Measurements from ENCODE around the gene NUDT3. TPM values are rescaled to one million over a fixed set of nuclear protein-coding genes. Genes with fewer than 3 reads are reported as not detected.
A peak's percentile ranks its signal among the peaks of the same experiment; 100 is the strongest.

NUDT3 gene
- total RNA-seq, 1 experiment from 2014 or later = 23.6 TPM

- no peaks in the 10 kb centered on the region for H3K27me3 Mint-ChIP-seq (ENCODE audit: insufficient read depth, unreplicated experiment)
- CTCF ChIA-PET = interaction anchor here (0.6 to 1.4 kb wide), 5 partner anchors 8 to 223 kb away, joined by 3 to 7 read pairs (median 4); no protein-coding TSS in a partner anchor
- peaks cover 19% of the 10 kb centered on the region for H3K4me1 Mint-ChIP-seq (ENCODE audit: insufficient read depth, unreplicated experiment)
- intact Hi-C loops (cut with micrococcal nuclease) = no loop called here
- no peak for TF ChIP-seq CTCF (IDR thresholded peaks at IDR 0.05; ENCODE audit: unreplicated experiment)
- POLR2A ChIA-PET = interaction anchor here (0.5 to 1.2 kb wide), 6 partner anchors 8 to 247 kb away, joined by 3 to 4 read pairs (median 3); no protein-coding TSS in a partner anchor
- no TSS peak for BruUV-seq (replicated peaks)
- H3K27ac Mint-ChIP-seq (ENCODE audit: low read depth, unreplicated experiment) = no peak overlapping the region
- no peaks in the 10 kb centered on the region for H3K9me3 Mint-ChIP-seq (ENCODE audit: unreplicated experiment)
- H3K4me3 Mint-ChIP-seq (ENCODE audit: unreplicated experiment) = no peak overlapping the region
- peak; percentile 83 for DNase-seq (ENCODE audit: unreplicated experiment)
- H3K36me3 Mint-ChIP-seq (ENCODE audit: insufficient read depth, unreplicated experiment) = peaks cover 5% of the 10 kb centered on the region
These were observed 5.9 kb downstream of the NUDT3 start for GRCh38 chr6:34386316-34387137.

GRCh38 chr6:34385793-34386195 lies 6.7 kb downstream of the NUDT3 start:
- no TSS peak for BruUV-seq (replicated peaks)

GRCh38 chr6:34384321-34385153 lies 7.9 kb downstream of the NUDT3 start:
- H3K9me3 Mint-ChIP-seq (ENCODE audit: unreplicated experiment) = no peaks in the 10 kb centered on the region
- no peaks in the 10 kb centered on the region for H3K27me3 Mint-ChIP-seq (ENCODE audit: insufficient read depth, unreplicated experiment)
- no TSS peak for BruUV-seq (replicated peaks)
- ChIA-PET POLR2A (interaction anchor here (0.6 to 1.0 kb wide), 2 partner anchors 8 to 396 kb away, joined by 4 to 5 read pairs; partner anchors contain the start of gene NUDT3), CTCF (interaction anchor here (0.6 kb wide), 1 partner anchor 1549 kb away, joined by 5 read pairs; no protein-coding TSS in a partner anchor)
- no peak overlapping the region for H3K27ac Mint-ChIP-seq (ENCODE audit: low read depth, unreplicated experiment)
- intact Hi-C loops (cut with micrococcal nuclease) = no loop called here
- no peak for TF ChIP-seq CTCF (IDR thresholded peaks at IDR 0.05; ENCODE audit: unreplicated experiment)
- no peak overlapping the region for H3K4me3 Mint-ChIP-seq (ENCODE audit: unreplicated experiment)
- H3K4me1 Mint-ChIP-seq (ENCODE audit: insufficient read depth, unreplicated experiment) = peaks cover 26% of the 10 kb centered on the region
- H3K36me3 Mint-ChIP-seq (ENCODE audit: insufficient read depth, unreplicated experiment) = peaks cover 5% of the 10 kb centered on the region
- DNase-seq (ENCODE audit: unreplicated experiment) = no peak

More at GRCh38 chr6:34385793-34386195, 6.7 kb downstream of the NUDT3 start:
- Mint-ChIP-seq H3K4me3 (ENCODE audit: unreplicated experiment) (no peak overlapping the region), H3K27me3 (ENCODE audit: insufficient read depth, unreplicated experiment) (no peaks in the 10 kb centered on the region), H3K27ac (ENCODE audit: low read depth, unreplicated experiment) (no peak overlapping the region), H3K4me1 (ENCODE audit: insufficient read depth, unreplicated experiment) (peaks cover 23% of the 10 kb centered on the region), H3K36me3 (ENCODE audit: insufficient read depth, unreplicated experiment) (peaks cover 5% of the 10 kb centered on the region), H3K9me3 (ENCODE audit: unreplicated experiment) (no peaks in the 10 kb centered on the region)
- intact Hi-C loops (cut with micrococcal nuclease) = no loop called here
- ChIA-PET CTCF (interaction anchor here (0.5 to 0.9 kb wide), 2 partner anchors 30 to 222 kb away, joined by 4 to 5 read pairs; no protein-coding TSS in a partner anchor), POLR2A (interaction anchor here (1.0 to 1.2 kb wide), 2 partner anchors 37 to 47 kb away, joined by 3 read pairs; no protein-coding TSS in a partner anchor)
- no peak for TF ChIP-seq CTCF (IDR thresholded peaks at IDR 0.05; ENCODE audit: unreplicated experiment)
- DNase-seq (ENCODE audit: unreplicated experiment) = no peak
